ENCODE measurements around the gene PLA2G15.

PLA2G15 gene

DNA sequence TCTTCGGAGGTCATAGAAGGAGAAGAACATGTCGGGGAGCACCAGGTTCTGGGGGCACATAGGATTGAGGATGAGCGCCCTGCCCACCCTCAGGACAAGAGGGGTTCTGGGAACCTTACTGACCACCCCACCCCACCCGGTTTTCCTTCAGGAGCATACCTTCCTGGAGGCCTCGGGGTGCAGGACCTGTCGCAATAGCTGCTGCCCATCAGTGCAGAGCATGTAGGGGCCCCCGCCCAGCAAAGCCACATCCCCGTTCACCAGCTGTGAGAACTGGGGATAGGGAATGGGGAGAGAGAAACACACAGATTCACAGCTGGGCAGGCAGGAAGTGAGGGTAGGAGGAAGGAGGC lies 11.4 kb upstream of the PLA2G15 start:
- TF ChIP-seq, protein P1, sequence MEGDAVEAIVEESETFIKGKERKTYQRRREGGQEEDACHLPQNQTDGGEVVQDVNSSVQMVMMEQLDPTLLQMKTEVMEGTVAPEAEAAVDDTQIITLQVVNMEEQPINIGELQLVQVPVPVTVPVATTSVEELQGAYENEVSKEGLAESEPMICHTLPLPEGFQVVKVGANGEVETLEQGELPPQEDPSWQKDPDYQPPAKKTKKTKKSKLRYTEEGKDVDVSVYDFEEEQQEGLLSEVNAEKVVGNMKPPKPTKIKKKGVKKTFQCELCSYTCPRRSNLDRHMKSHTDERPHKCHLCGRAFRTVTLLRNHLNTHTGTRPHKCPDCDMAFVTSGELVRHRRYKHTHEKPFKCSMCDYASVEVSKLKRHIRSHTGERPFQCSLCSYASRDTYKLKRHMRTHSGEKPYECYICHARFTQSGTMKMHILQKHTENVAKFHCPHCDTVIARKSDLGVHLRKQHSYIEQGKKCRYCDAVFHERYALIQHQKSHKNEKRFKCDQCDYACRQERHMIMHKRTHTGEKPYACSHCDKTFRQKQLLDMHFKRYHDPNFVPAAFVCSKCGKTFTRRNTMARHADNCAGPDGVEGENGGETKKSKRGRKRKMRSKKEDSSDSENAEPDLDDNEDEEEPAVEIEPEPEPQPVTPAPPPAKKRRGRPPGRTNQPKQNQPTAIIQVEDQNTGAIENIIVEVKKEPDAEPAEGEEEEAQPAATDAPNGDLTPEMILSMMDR (IDR thresholded peaks at IDR 0.05; ENCODE audit: unreplicated experiment in 3 of 3) = no peak
- Mint-ChIP-seq H3K36me3 (ENCODE audit: low read depth) (peaks cover 3% of the 10 kb centered on the region), H3K9me3 (no peaks in the 10 kb centered on the region), H3K27ac (no peak overlapping the region), H3K4me3 (no peak overlapping the region), H3K27me3 (ENCODE audit: low read depth) (peaks cover 48% of the 10 kb centered on the region), H3K4me1 (peaks cover 22% of the 10 kb centered on the region)

DNA sequence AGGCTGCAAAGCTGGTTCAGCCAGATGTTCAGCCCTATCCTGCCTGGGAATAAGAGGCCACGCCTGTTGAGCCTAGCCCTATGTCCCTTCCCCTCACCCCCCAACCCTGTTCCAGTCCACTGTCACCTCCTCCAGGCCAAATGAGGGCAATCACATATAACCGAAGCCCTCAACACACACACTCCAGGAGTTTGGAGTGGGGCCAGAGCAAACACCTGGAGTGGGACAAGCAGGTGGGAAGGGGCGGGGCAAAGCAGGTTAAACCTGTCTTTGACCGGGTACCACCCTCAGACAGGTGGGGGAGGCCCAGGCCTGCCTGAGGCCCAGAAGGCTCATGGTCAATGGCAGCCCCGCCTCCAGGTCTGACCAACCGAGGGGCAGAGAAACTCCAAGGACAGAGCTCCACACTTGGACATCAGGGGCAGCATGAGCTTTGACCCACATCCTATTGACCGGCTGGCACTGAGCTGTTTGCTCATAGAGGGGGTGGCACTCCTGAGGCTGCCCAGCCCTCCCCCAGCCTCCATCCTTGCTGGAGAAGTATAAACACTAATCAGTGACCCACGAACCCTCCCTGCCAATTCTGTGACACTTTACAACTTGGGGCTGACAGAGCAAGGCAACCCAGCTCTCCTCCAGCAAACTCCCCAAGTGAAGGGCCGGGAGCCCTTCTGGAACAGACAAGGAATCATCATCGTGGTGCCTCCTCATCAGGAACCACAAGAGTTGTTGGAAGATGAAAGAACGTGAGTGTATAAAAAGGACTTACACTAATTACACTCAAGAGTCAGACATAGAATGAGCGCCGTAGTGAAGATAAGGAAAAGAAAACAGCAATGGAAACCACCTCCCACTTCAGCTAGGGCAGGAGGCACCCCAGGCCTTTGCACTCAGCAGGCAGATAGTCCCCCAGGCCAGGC lies 10.7 kb upstream of the PLA2G15 start:
- Mint-ChIP-seq H3K4me1 (peaks cover 16% of the 10 kb centered on the region), H3K27ac (peak overlapping the region; percentile 8 to 82 (median 24)), H3K4me3 (peak overlapping the region; percentile 70 to 74 (median 73)), H3K36me3 (ENCODE audit: low read depth) (no peaks in the 10 kb centered on the region), H3K9me3 (no peaks in the 10 kb centered on the region), H3K27me3 (ENCODE audit: low read depth) (peaks cover 48% of the 10 kb centered on the region)
- TF ChIP-seq, protein P1 (IDR thresholded peaks at IDR 0.05; ENCODE audit: unreplicated experiment in 3 of 3) = no peak

DNA sequence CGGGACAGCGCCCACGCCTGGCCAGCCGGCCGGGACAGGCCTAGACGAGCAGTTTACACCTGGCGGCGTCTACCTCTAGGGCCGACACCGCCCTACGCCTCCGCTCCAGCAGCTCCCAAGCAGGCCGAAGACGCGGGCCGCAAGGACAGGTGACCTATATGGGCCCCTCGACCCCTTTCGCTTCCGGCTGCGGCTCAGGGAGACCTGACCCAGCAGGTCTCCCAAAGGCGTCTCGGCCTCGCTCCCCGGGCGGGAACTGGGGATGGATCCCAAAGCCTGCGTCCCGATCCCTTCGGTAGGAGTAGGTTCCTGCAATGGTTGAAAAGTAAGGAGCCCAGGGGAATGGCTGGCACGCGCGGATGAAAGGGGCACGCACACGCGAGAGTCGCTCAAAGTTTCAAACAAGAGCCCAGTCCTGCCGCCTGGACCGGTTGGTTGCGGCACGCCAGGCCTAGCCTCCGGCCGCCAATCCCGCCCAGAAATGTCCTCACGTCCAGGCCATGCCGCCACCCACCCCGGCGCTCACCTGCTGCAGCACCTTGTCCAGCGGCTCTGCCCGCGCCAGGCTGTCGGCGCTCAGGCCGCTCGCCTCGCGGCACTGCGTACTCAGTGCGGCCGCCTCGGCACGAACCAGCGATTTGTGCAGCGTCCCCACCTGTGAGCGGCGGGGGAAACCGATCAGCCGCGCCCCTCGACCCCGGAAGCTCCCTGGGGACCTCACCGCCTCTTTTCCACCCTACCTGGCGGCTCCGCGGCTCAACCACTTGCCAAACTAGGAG lies 9.9 kb upstream of the PLA2G15 start:
- Mint-ChIP-seq H3K27ac (peak overlapping the region in 1 of 3 experiments; percentile 82), H3K9me3 (no peaks in the 10 kb centered on the region), H3K27me3 (ENCODE audit: low read depth) (peaks cover 48% of the 10 kb centered on the region), H3K4me3 (peak overlapping the region; percentile 70 to 74 (median 73)), H3K4me1 (peaks cover 16% of the 10 kb centered on the region), H3K36me3 (ENCODE audit: low read depth) (no peaks in the 10 kb centered on the region)
- TF ChIP-seq, protein P1 (IDR thresholded peaks at IDR 0.05; ENCODE audit: unreplicated experiment in 3 of 3) = no peak

DNA sequence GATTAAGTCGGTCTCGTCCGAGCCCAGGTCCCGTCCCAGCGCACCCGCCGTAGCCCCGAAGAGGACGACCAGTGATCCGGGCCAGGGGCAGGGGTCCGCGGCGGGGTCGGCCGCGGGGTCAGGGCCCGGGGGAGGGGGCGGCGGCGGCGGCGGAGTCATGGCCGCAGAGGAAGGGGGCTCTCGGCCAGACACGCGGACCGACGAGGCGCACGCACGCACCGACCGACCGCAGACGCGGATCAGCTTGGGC lies 9.4 kb upstream of the PLA2G15 start, which contains the start of gene ESRP2:
TSS of gene ESRP2 (minus strand) at position 241 of the 250 bp plus-strand sequence. CDS start at position 159, 82 bp downstream.
- TF ChIP-seq, protein P1 (IDR thresholded peaks at IDR 0.05; ENCODE audit: unreplicated experiment in 3 of 3) = no peak
- Mint-ChIP-seq H3K4me3 (peak within 1 kb of the TSS; percentile 86 to 90 (median 87)), H3K9me3 (no peaks in the 10 kb centered on the region), H3K4me1 (peaks cover 16% of the 10 kb centered on the region), H3K27me3 (ENCODE audit: low read depth) (peaks cover 48% of the 10 kb centered on the region), H3K27ac (peak within 1 kb of the TSS; percentile 91 to 96 (median 95)), H3K36me3 (ENCODE audit: low read depth) (no peaks in the 10 kb centered on the region)

DNA sequence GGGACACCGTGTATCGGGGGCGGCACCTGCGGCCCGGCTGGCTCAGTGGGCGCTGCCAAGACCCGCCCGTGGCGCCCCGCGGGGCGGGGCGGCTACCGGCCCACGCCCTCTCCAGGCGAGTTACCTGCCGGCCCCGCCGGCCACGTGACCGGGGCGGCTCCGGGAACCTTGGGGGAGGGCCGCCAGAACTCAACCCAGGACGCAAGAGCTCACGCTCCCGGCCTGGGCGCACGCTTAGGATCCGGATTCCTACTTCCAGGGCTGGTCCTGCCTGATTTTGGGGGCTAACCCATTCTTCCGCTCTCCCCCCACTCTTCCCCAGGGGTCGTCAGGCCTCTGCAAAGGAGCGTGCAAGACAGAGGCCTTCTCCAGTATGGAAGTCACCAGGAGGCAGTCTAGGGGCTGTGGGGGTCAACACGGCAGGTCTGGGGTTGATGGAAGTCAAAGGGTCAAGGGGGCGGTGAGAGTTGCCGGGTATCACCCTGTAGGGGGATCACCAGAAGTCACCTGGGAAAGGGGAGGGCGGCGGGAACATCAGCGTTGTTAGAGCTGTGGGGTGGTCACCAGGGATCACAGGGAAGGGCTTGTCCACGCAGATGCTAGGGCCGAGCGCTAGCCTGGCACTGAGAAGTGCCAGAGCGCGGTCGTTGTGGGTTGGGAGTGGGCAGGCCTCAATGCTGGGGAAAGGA lies 8.9 kb upstream of the PLA2G15 start:
- peaks cover 48% of the 10 kb centered on the region for H3K27me3 Mint-ChIP-seq (ENCODE audit: low read depth)
- H3K9me3 Mint-ChIP-seq = no peaks in the 10 kb centered on the region

More for the DNA sequence above, 8.9 kb upstream of the PLA2G15 start:
- Mint-ChIP-seq H3K36me3 (ENCODE audit: low read depth) (no peaks in the 10 kb centered on the region), H3K4me1 (peaks cover 16% of the 10 kb centered on the region), H3K27ac (peak overlapping the region; percentile 91 to 96 (median 95)), H3K4me3 (peak overlapping the region; percentile 86 to 90 (median 87))
- TF ChIP-seq, protein P1 (IDR thresholded peaks at IDR 0.05; ENCODE audit: unreplicated experiment in 3 of 3) = no peak
